Ureter (tissue), 1 donor: Measurements from ENCODE around the gene BSPRY. TPM values are rescaled to one million over a fixed set of nuclear protein-coding genes. Genes with fewer than 3 reads are reported as not detected.

Experiments used
- DNase-seq: peaks from one replicate; pipeline ENCODE4 v3.0.0-alpha.2; 2020; ENCODE audit warnings: low spot score
- total RNA-seq: library from RNA; stranded (reverse); gene quantifications from one replicate; pipeline ENCODE4 v1.2.4, GENCODE V29; 2023
- donor health status: DM: yes; HTN: yes; CAD: no.

The BSPRY gene
- 10.2 TPM for total RNA-seq

DNA sequence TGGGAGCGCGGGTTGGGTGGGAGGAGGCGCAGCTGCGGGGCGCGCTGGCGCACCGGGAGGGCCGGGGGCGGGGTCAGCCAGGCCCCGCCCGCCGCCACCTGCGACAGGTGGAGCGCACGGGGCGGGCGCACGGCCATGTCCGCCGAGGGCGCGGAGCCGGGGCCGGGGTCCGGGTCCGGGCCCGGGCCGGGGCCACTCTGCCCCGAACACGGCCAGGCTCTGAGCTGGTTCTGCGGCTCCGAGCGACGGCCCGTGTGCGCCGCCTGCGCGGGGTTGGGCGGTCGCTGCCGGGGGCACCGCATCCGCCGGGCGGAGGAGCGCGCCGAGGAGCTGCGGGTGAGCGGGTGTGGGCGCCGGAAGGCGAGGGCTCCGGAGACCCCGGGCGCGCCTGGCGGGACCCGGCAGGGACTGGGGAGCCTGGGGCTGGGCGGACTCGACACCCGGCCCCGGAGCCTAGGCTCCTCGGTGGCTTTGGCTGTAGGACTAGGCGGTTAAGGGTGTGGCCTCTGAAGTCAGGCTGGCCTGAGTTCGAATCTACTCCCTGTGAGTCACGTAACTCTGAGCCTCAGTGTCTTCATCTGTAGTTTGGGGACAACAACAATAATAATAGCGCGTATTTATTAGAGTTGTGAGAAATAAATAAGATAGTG lies at the start of gene BSPRY:
BSPRY (plus strand) TSS at position 97 of the 650 bp plus-strand sequence; CDS start at position 136, 39 bp downstream.
- no peak for DNase-seq

DNA sequence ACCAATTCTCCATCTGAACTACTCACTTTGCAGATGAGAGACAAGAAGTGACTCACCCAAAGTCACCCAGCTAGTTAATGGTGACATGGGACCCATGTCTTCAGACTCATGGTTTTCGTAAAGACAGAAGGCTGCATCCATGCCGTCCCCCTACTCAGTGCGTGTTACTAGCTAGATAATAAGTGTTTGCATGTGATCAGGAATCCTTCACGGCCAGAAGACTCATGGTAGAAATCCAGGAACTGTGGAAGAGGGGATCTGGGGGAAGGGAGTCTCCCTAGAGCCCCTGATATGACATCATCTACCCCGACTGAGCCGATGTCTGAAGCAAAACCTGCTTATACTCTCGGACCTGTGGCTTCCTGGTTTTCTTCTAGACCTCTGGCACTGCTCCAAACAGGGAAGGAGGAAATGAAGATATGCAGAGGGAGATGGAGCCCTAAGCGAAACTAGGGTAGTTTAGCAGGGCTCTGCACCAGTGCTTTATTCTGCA lies 49.5 kb upstream of the BSPRY start:
- peak; percentile 63 for DNase-seq

- no peak for DNase-seq
These were observed 47.8 kb upstream of the BSPRY start for GRCh38 chr9:113301548-113301947.

DNA sequence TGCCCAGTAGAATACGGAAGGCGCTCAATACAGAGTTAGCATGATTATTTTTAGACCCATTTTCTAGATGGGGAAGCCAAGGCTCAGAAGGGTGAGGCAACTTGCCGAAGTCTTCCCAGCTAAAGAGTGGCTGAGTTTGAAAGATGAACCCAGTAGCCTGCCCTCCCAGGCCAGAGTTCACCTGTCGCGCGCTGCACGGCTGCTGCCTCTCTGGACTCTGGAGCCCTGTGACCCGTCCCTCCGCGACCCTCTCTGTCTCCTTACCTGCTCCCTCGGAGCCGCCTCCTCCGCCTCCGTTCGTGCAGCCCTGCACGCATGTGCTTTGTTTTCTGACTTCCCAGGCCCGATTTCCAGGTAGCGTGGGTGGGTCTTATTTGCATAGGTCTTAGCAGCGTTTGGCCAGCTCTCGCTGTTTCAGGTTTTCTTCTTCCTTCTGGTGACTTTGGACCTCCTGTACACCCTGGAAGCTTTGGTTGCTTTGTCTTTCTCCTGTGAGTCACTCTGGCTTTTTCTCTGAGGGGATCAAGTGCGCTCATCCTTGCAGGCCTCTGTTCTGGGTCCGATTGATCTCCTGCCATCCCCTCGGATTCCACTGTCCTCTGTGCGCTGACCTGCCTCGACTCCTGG lies 46.4 kb upstream of the BSPRY start, which contains the start of gene RNF183:
RNF183 (minus strand) TSS at position 585 of the 627 bp plus-strand sequence. CDS start 5,192 bp downstream, outside the sequence.
- no peak for DNase-seq

DNA sequence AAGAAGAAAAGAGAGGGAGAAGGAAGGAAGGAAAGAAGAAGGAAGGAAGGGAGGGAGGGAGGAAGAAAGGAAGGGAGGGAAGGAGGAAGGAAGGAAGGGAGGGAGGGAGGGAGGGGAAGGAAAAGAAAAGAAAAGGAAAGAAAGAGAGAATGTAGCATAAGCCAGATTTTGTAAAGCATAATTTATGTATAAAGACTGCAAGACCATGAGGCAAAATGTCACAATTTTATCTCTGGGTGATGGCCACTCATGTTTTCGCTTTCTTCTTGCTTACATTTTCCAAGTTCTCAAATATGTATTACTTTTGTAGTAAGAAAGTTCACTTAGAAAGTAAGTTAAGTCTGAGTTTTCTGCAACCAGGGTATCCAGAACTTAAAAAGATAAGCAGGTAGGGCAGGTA lies 42.8 kb upstream of the BSPRY start:
- no peak for DNase-seq

- DNase-seq = no peak
These were observed 41.9 kb upstream of the BSPRY start for GRCh38 chr9:113307396-113307975.

- DNase-seq = no peak
These were observed 40.0 kb upstream of the BSPRY start for GRCh38 chr9:113309204-113309813.

DNA sequence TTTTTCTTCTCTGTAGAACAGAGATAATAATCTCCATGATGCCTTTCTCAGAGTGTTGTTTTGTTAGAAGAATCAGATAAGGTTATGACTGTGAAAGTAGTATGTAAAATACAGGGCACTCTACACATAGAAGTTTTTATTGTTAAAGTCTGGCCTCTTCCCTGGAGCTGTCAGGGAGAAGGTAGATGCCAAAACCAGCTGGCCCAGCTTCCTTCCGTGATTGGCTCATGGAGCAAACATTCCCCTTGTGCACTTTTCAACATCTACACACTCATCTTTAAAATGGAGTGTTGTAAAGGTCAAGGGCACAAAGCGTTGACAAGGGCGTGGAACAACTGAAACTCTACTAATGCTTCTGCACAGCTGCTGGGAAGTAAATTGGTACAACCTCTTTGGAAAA lies 38.8 kb upstream of the BSPRY start:
- no peak for DNase-seq

GRCh38 chr9:113311961-113312360 lies 37.4 kb upstream of the BSPRY start:
- no peak for DNase-seq

DNA sequence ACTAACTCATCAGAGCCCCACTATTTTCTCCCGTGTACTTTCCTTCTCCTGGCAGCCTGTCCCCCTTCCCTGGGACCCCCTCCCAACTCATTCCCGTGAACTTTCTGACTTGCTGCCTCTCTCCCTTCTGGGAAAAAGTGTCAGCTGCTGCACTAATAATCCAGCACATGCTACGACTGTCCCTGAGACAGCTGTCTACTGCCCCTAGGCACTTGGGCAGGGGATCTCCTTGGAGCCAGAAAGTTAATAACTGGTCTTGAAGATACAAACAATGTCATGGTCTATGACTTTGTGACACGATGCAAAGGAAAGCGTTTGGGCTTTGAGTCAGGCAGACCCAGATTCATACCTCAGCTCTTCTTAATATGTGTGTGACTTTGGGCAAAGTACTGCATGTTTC lies 36.1 kb upstream of the BSPRY start:
- no peak for DNase-seq

DNA sequence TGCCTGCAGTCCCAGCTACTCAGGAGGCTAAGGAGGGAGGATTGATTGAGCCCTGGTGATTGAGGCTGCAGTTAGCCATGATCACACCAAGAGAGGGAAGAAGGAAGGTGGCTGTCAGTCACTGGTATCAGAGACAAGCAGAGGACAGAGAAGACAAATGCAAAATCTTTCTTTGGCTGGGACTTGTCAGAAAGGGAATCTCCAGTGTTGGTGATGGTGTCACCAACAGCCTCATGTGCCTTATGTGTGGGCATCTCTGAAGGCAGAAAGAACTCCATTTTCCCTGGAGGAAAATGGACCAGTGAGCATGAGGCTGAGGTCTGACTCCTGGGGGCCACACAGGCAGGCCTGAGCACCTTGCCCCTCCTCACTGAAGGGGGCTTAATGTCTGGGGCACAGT lies 34.1 kb upstream of the BSPRY start:
- no peak for DNase-seq

- DNase-seq = no peak
These were observed 33.3 kb upstream of the BSPRY start for GRCh38 chr9:113316030-113316429.

- DNase-seq = no peak
These were observed 31.6 kb upstream of the BSPRY start for GRCh38 chr9:113317777-113318176.

GRCh38 chr9:113319054-113319453 lies 30.3 kb upstream of the BSPRY start:
- no peak for DNase-seq

- DNase-seq = no peak
These were observed 29.3 kb upstream of the BSPRY start for GRCh38 chr9:113320051-113320450.

DNA sequence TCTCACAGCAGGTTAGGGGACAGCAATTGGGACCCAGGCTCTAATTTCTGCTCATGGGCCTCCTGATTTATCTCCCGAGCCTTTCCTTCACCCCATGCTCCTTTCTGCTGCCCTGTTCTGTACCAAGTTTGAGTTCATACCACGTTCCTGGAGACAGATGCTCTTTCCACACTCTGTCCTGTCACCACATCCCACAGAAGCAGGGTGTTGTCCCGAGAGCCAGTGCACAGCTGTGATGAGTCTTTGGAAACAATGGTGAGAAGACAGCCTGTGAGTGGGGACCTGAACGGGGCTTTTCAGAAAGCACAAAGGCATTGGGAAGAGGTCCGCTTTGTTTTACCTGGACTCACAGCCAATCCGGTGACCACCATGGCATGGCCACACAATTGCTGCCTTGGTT lies 26.7 kb upstream of the BSPRY start:
- DNase-seq = no peak

DNA sequence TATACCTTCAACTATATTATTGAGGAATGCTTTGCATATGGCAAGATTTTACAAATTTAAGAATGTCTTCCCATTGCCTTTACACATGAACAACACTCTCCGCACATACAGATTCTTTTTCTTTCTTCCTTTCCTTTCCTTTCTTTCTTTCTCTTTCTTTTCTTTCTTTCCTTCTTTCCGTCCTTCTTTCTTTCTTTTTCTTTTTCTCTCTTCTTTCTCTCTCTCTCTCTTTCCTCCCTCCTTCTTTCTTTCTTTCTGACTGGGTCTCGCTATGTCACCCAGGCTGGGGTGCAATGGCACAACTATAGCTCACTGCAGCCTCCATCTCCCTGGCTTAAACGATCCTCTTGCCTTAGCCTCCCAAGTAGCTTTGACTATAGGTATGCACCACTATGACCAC lies 23.1 kb upstream of the BSPRY start:
- DNase-seq = no peak

- no peak for DNase-seq
These were observed 21.1 kb upstream of the BSPRY start for GRCh38 chr9:113328045-113328782.

DNA sequence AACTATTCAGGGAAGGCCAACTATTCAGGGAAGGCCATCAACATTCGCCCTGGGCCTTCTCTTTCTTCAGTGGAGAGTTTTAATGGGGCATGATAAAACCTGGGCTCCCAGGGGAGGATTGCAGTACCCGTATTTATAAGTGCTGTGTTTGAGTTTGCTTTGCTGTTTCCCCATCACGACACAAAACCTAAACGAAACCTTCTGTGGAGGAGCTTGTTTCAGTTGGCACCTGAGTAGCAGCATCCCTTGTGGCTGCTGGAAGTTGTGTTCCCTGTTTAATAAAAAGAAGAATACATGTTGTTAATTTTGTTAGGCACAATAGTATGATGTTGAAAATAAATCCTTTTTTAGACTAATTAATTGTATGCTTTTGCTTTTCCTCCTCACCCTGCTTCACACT lies 17.6 kb upstream of the BSPRY start:
- DNase-seq = no peak

DNA sequence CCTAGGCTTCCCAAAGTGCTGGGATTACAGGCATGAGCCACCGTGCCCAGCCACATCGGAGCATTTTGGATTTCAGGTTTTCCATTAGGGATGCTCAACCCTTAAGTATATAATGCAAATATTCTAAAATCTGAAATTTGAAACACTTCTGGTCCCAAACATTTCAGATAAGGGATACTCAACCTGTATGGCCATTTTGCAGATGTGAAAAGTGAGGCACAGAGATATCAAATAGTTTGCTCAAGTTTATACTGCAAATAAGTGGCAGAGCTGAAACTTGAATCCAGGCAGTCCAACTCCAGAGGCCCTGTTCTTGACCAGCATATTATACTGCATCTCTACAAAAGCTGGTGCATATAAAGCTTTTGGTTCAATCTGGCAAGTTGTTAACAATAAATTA lies 11.6 kb upstream of the BSPRY start:
- DNase-seq = no peak

- peak; percentile 88 for DNase-seq
These were observed 9.2 kb upstream of the BSPRY start, which contains the start of gene WDR31 for GRCh38 chr9:113340011-113340699. WDR31 (minus strand) TSS chr9:113340275; CDS start chr9:113332022, 8,253 bp downstream.
